ENCODE measurements around the gene DCAF4.

DNA sequence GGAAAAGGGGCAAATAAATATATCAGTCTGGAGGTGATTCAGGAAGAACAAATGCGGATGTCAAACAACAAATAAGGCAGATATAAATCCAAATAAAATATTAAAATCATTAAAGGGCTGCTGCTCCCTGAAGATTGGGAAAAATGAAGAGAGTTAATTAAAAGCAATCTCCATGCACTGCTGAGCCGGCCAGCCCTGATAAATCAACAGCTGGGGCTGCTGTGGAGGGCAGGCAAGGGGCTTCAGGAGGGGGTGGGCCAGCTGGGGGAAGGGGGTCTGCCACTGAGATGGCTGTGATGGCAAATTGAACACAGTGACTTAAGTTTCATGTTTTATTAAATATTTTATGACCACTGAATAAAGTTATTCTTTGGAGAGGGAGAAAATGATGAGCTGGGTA, 44.7 kb upstream of the DCAF4 start:
- TF ChIP-seq, protein P1, sequence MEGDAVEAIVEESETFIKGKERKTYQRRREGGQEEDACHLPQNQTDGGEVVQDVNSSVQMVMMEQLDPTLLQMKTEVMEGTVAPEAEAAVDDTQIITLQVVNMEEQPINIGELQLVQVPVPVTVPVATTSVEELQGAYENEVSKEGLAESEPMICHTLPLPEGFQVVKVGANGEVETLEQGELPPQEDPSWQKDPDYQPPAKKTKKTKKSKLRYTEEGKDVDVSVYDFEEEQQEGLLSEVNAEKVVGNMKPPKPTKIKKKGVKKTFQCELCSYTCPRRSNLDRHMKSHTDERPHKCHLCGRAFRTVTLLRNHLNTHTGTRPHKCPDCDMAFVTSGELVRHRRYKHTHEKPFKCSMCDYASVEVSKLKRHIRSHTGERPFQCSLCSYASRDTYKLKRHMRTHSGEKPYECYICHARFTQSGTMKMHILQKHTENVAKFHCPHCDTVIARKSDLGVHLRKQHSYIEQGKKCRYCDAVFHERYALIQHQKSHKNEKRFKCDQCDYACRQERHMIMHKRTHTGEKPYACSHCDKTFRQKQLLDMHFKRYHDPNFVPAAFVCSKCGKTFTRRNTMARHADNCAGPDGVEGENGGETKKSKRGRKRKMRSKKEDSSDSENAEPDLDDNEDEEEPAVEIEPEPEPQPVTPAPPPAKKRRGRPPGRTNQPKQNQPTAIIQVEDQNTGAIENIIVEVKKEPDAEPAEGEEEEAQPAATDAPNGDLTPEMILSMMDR (IDR thresholded peaks at IDR 0.05): no peak
- TF ChIP-seq POLR2A (IDR thresholded peaks at IDR 0.05): no peak

Data from testis (tissue), 2 donors.